ENCODE results near the gene PERP. TPM values are rescaled to one million over a fixed set of nuclear protein-coding genes. Genes with fewer than 3 reads are reported as not detected.

PERP gene
- total RNA-seq, 3 donors from 2014 or later (not counting 1 experiment from before 2014, with no cell fraction given), result 0.05 to 1.6 TPM; not detected in 1

DNA sequence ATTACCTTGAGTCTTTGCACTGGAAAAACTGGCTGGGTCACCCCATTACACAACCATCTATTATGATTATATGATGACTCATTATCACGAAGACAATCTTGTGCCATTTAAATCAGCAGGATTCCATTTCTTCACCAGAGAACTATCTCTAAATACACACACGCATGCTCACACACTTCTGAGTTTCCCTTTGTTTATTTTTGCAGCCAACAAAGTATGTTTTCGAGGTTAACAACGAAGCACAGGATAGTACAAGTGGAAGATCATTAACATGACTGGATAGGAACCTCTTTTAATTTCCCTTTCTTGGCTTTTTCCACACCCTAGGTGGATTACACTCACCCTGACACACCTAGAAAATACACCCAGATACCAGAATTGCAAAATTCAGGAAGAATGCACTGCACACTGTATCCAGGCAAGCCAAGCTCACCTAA lies 18.9 kb downstream of the PERP start:
- H3K4me3 ChIP-seq (ENCODE audit: low read length), result no peak overlapping the region
- no peaks in the 10 kb centered on the region for H3K27me3 ChIP-seq (ENCODE audit: control insufficient read depth, insufficient read depth, low read length)
- Mint-ChIP-seq H3K4me3 (no peak overlapping the region), H3K9me3 (no peaks in the 10 kb centered on the region), H3K36me3 (no peaks in the 10 kb centered on the region), H3K27ac (no peak overlapping the region), H3K27me3 (ENCODE audit: low read depth in 2 of 2) (peaks cover 27 to 69% of the 10 kb centered on the region in 2 donors), H3K4me1 (no peaks in the 10 kb centered on the region)
- H3K4me1 ChIP-seq (ENCODE audit: control insufficient read depth, insufficient read depth, low read length), result no peaks in the 10 kb centered on the region
- H3K9me3 ChIP-seq (ENCODE audit: control insufficient read depth, insufficient read depth, low read length), result no peaks in the 10 kb centered on the region
- H3K36me3 ChIP-seq (ENCODE audit: control insufficient read depth, insufficient read depth, low read length), result no peaks in the 10 kb centered on the region
- no peak overlapping the region for H3K27ac ChIP-seq (ENCODE audit: low read length)
- intact Hi-C loops (cut with micrococcal nuclease), result no loop called here
- no peak for DNase-seq
- ATAC-seq, result no peak
- 84% methylated on average over 4 of the region's 4 CpGs for WGBS (ENCODE audit: insufficient coverage)
- TF ChIP-seq, protein P1, sequence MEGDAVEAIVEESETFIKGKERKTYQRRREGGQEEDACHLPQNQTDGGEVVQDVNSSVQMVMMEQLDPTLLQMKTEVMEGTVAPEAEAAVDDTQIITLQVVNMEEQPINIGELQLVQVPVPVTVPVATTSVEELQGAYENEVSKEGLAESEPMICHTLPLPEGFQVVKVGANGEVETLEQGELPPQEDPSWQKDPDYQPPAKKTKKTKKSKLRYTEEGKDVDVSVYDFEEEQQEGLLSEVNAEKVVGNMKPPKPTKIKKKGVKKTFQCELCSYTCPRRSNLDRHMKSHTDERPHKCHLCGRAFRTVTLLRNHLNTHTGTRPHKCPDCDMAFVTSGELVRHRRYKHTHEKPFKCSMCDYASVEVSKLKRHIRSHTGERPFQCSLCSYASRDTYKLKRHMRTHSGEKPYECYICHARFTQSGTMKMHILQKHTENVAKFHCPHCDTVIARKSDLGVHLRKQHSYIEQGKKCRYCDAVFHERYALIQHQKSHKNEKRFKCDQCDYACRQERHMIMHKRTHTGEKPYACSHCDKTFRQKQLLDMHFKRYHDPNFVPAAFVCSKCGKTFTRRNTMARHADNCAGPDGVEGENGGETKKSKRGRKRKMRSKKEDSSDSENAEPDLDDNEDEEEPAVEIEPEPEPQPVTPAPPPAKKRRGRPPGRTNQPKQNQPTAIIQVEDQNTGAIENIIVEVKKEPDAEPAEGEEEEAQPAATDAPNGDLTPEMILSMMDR (IDR thresholded peaks at IDR 0.05), result no peak

DNA sequence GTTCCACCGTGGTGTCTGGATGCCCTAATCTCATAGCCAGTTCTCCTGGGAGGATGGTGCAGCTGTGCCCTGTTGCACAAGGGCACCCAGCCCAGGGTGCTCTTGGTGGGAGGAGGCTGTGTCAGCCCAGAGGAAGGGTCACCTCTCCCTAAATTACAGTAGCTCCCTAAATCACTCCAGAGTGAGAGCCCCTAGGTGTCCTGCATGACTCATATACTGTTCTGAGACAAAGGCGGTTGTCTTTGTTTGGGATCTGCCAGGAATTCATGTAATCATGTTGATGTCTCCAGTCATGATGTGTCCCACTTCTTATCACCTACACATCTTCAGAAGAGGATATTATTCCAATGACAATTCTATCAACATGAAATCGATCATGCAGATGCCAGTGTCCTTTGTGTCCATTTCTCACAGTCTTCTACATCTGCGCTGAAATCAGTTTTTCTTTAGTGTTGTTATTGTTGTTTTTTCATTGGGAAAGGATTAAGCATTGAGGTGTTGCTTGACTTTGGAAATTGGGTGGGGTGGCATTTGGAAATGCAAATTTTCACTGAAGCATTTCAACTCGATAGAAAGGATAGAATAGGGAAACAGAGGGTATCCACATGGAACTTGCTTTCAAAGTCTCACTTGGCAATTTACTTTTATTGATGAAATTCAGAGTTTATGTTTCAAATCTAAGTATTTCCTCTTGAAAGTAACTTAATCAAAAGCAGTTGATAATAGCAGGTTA lies 19.5 kb downstream of the PERP start:
- DNase-seq, result no peak
- no peak overlapping the region for H3K27ac ChIP-seq (ENCODE audit: low read length)
- Mint-ChIP-seq H3K27me3 (ENCODE audit: low read depth in 2 of 2) (peaks cover 29 to 63% of the 10 kb centered on the region in 2 donors), H3K4me1 (no peaks in the 10 kb centered on the region), H3K36me3 (no peaks in the 10 kb centered on the region), H3K9me3 (no peaks in the 10 kb centered on the region), H3K4me3 (no peak overlapping the region), H3K27ac (no peak overlapping the region)
- TF ChIP-seq, protein P1 (IDR thresholded peaks at IDR 0.05), result no peak
- ATAC-seq, result no peak
- H3K27me3 ChIP-seq (ENCODE audit: control insufficient read depth, insufficient read depth, low read length), result no peaks in the 10 kb centered on the region
- 81% methylated on average over 5 of the region's 5 CpGs for WGBS (ENCODE audit: insufficient coverage)
- H3K4me1 ChIP-seq (ENCODE audit: control insufficient read depth, insufficient read depth, low read length), result no peaks in the 10 kb centered on the region
- no peaks in the 10 kb centered on the region for H3K9me3 ChIP-seq (ENCODE audit: control insufficient read depth, insufficient read depth, low read length)
- no peak overlapping the region for H3K4me3 ChIP-seq (ENCODE audit: low read length)
- no peaks in the 10 kb centered on the region for H3K36me3 ChIP-seq (ENCODE audit: control insufficient read depth, insufficient read depth, low read length)
- intact Hi-C loops (cut with micrococcal nuclease), result no loop called here

DNA sequence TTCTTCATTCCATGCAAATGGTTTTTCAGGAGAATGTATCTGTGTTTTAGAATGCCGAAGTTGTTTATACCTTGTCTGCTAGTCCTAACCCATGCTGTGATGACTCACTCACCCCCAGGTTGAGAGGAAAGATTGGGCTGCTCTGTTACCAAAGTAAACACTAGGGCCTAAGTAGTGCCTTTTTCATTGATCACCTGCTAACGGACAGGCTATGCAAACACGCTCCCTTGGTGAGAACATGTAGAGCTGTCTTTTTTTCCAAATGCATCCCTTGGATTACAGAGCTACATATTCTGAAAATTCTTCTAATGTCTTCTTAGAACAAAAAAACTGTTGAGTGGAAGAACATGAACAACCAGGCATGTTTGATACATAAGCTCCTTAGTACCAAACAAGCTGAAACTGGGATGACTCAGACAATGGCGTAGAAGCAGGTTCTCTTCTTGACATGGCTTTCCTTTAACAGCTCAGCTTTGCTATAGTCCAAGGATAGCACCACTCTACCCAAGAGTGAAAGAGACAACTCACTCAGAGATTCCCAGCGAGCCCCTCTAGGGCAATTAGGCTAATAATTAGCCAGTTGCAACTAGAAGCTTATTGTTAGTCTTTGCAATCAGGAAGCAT lies 20.5 kb downstream of the PERP start:
- H3K4me1 ChIP-seq (ENCODE audit: control insufficient read depth, insufficient read depth, low read length), result no peaks in the 10 kb centered on the region
- DNase-seq, result no peak
- TF ChIP-seq, protein P1 (IDR thresholded peaks at IDR 0.05), result no peak
- Mint-ChIP-seq H3K27me3 (ENCODE audit: low read depth in 2 of 2) (peaks cover 31 to 53% of the 10 kb centered on the region in 2 donors), H3K27ac (no peak overlapping the region), H3K4me3 (no peak overlapping the region), H3K36me3 (no peaks in the 10 kb centered on the region), H3K4me1 (no peaks in the 10 kb centered on the region), H3K9me3 (no peaks in the 10 kb centered on the region)
- H3K36me3 ChIP-seq (ENCODE audit: control insufficient read depth, insufficient read depth, low read length), result no peaks in the 10 kb centered on the region
- WGBS (ENCODE audit: insufficient coverage), result 94% methylated on average over 5 of the region's 5 CpGs
- ATAC-seq, result no peak
- H3K9me3 ChIP-seq (ENCODE audit: control insufficient read depth, insufficient read depth, low read length), result no peaks in the 10 kb centered on the region
- H3K27me3 ChIP-seq (ENCODE audit: control insufficient read depth, insufficient read depth, low read length), result no peaks in the 10 kb centered on the region
- H3K27ac ChIP-seq (ENCODE audit: low read length), result no peak overlapping the region
- intact Hi-C loops (cut with micrococcal nuclease), result no loop called here
- H3K4me3 ChIP-seq (ENCODE audit: low read length), result no peak overlapping the region
